HEK293T (cell line): ENCODE data around the gene HERC3.

ENCODE experiments used
- CTCF ChIA-PET: fragments of 350-600 bp; formaldehyde crosslinking; extraction: SDS; loops from one replicate; lab custom pipeline; 2021; ENCODE audit warnings: antibody characterized with exemption, inconsistent platforms; lab: Yijun Ruan, JAX
- POLR2A ChIA-PET: fragments of 350-600 bp; formaldehyde crosslinking; extraction: SDS; loops from one replicate; lab custom pipeline; 2020; ENCODE audit warnings: antibody characterized with exemption, inconsistent platforms; lab: Yijun Ruan, JAX
- DNase-seq: peaks from one replicate; pipeline ENCODE4 v3.0.0; 2012; ENCODE audit warnings: mixed read lengths; ENCODE audit errors: extremely low spot score
- ARNT ChIP-seq: fragments of 450-650 bp; IDR thresholded peaks from 2 replicates; pipeline ENCODE4 v1.6.1; 2017; ENCODE audit warnings: mild to moderate bottlenecking
- BHLHE40 ChIP-seq: fragments of 450-650 bp; IDR thresholded peaks from 2 replicates; pipeline ENCODE4 v1.6.1; 2016; ENCODE audit warnings: mild to moderate bottlenecking, moderate library complexity, borderline replicate concordance
- CTBP1 ChIP-seq: fragments of 450-650 bp; IDR thresholded peaks from 2 replicates; pipeline ENCODE4 v1.6.1; 2016; ENCODE audit warnings: borderline replicate concordance
- ELF4 ChIP-seq: fragments of 450-650 bp; IDR thresholded peaks from 2 replicates; pipeline ENCODE4 v1.6.1; 2017; ENCODE audit warnings: antibody characterized with exemption
- FOXA1 ChIP-seq: fragments of 450-650 bp; IDR thresholded peaks from 2 replicates; pipeline ENCODE4 v1.6.1; 2016; ENCODE audit warnings: mild to moderate bottlenecking
- FOXK2 ChIP-seq: fragments of 450-650 bp; IDR thresholded peaks from 2 replicates; pipeline ENCODE4 v1.6.1; 2016; ENCODE audit warnings: mild to moderate bottlenecking
- FOXM1 ChIP-seq: fragments of 450-650 bp; IDR thresholded peaks from 2 replicates; pipeline ENCODE4 v1.6.1; 2017; ENCODE audit warnings: mild to moderate bottlenecking, borderline replicate concordance
- HDGF ChIP-seq: fragments of 450-650 bp; IDR thresholded peaks from 2 replicates; pipeline ENCODE4 v1.6.1; 2017; ENCODE audit warnings: antibody characterized with exemption, borderline replicate concordance
- L3MBTL2 ChIP-seq: fragments of 450-650 bp; conservative IDR thresholded peaks from 2 replicates; pipeline ENCODE4 v1.6.1; 2016; ENCODE audit warnings: mild to moderate bottlenecking
- LEF1 ChIP-seq: fragments of 450-650 bp; IDR thresholded peaks from 2 replicates; pipeline ENCODE4 v1.6.1; 2017; ENCODE audit warnings: mild to moderate bottlenecking, borderline replicate concordance
- NFRKB ChIP-seq: fragments of 450-650 bp; IDR thresholded peaks from 2 replicates; pipeline ENCODE4 v1.6.1; 2016; ENCODE audit warnings: mild to moderate bottlenecking, moderate library complexity
- SP1 ChIP-seq: fragments of 450-650 bp; IDR thresholded peaks from 2 replicates; pipeline ENCODE4 v1.6.1; 2017
- SUZ12 ChIP-seq: fragments of 450-650 bp; IDR thresholded peaks from 2 replicates; pipeline ENCODE4 v1.6.1; 2016; ENCODE audit warnings: mild to moderate bottlenecking
- TARDBP ChIP-seq: fragments of 450-650 bp; IDR thresholded peaks from 2 replicates; pipeline ENCODE4 v1.6.1; 2016
- ZNF384 ChIP-seq: fragments of 450-650 bp; IDR thresholded peaks from 2 replicates; pipeline ENCODE4 v1.6.1; 2016
- TF ChIP-seq, protein P1 (sequence below): fragments of 450-650 bp; IDR thresholded peaks from 2 replicates; pipeline ENCODE4 v1.6.1; 2016

HERC3 gene

GRCh38 chr4:88623097-88623496 is 30.8 kb downstream of the HERC3 start:
- ChIA-PET CTCF (no interaction called here), POLR2A (interaction anchor here (0.6 kb wide), 1 partner anchor 419 kb away, joined by 3 read pairs; no protein-coding TSS in a partner anchor)
- DNase-seq = no peak
- no peak for TF ChIP-seq HDGF
- no peak for TF ChIP-seq ELF4
- TF ChIP-seq BHLHE40 = no peak
- TF ChIP-seq FOXM1 = no peak
- TF ChIP-seq FOXA1 = no peak
- TF ChIP-seq L3MBTL2 = no peak
- TF ChIP-seq ZNF384 = no peak
- TF ChIP-seq ARNT = no peak
- TF ChIP-seq NFRKB = no peak
- no peak for TF ChIP-seq CTBP1
- TF ChIP-seq, protein P1, sequence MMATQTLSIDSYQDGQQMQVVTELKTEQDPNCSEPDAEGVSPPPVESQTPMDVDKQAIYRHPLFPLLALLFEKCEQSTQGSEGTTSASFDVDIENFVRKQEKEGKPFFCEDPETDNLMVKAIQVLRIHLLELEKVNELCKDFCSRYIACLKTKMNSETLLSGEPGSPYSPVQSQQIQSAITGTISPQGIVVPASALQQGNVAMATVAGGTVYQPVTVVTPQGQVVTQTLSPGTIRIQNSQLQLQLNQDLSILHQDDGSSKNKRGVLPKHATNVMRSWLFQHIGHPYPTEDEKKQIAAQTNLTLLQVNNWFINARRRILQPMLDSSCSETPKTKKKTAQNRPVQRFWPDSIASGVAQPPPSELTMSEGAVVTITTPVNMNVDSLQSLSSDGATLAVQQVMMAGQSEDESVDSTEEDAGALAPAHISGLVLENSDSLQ = no peak
- TF ChIP-seq SUZ12 = no peak
- no peak for TF ChIP-seq FOXK2
- no peak for TF ChIP-seq SP1
- TF ChIP-seq LEF1 = no peak
- TF ChIP-seq TARDBP = no peak

- ChIA-PET CTCF (no interaction called here), POLR2A (no interaction called here)
- DNase-seq = no peak
- TF ChIP-seq FOXM1 (no peak), ZNF384 (no peak), ELF4 (no peak), SUZ12 (no peak), SP1 (no peak), TARDBP (no peak), HDGF (no peak), NFRKB (no peak), FOXK2 (no peak), ARNT (no peak), LEF1 (no peak), BHLHE40 (no peak), FOXA1 (no peak), L3MBTL2 (no peak), CTBP1 (no peak)
- TF ChIP-seq, protein P1 = no peak
Measured at GRCh38 chr4:88628746-88629145, 36.5 kb downstream of the HERC3 start.

DNA sequence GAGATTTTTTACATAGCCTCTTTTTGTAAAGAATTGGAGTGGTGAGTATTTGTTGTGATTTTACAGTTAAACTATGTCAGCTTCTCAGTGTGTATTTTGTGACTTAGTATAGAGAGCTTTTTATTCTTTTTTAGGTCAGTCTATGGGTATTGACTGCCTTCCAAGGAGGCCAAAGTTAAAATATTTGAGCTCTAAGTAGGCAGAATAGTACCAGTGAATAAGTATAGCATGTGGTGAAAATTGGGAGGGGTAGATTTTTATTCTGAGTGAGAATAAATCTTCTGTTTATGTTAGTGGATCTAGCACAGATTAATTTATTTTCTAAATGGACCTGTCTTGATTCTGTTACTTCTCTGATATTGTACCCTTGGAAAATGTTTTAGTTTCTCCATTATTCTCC is 37.5 kb downstream of the HERC3 start:
- TF ChIP-seq BHLHE40 = no peak
- TF ChIP-seq ZNF384 = no peak
- ChIA-PET CTCF (no interaction called here), POLR2A (no interaction called here)
- DNase-seq = no peak

- TF ChIP-seq CTBP1 = no peak
- no peak for TF ChIP-seq FOXK2
- no peak for TF ChIP-seq SUZ12
- no peak for TF ChIP-seq FOXM1
- no peak for TF ChIP-seq FOXA1
- no peak for TF ChIP-seq BHLHE40
- no peak for TF ChIP-seq L3MBTL2
- TF ChIP-seq SP1 = no peak
- no peak for TF ChIP-seq HDGF
- TF ChIP-seq ZNF384 = no peak
- TF ChIP-seq ARNT = no peak
- no peak for TF ChIP-seq LEF1
- TF ChIP-seq, protein P1 = no peak
- no peak for TF ChIP-seq NFRKB
- no peak for TF ChIP-seq TARDBP
- no peak for DNase-seq
- POLR2A ChIA-PET = no interaction called here
- CTCF ChIA-PET = no interaction called here
Measured at GRCh38 chr4:88630756-88631155, 38.5 kb downstream of the HERC3 start.

DNA sequence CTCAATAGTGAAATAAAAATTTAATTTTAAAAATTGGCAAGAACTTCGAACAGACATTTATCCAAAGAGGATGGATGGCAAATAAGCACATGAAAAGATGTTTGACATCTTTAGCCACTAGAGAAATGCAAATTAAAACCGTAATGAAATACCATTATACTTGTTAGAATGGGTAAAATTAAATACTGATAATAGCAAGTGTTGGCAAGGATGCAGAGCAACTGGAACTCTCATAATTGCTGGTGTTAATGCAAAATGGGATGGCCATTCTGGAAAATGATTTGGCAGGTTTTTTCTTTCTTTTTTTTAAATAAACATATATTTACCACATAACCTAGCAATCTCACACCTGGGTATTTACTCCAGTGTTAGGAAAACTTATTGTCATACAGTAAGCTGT is 51.7 kb downstream of the HERC3 start:
- POLR2A ChIA-PET = no interaction called here
- no peak for DNase-seq
- CTCF ChIA-PET = no interaction called here
- TF ChIP-seq, protein P1 = no peak
- TF ChIP-seq ZNF384 (no peak), FOXA1 (no peak), FOXK2 (no peak), BHLHE40 (no peak), HDGF (no peak), FOXM1 (no peak), L3MBTL2 (no peak), SP1 (no peak), LEF1 (no peak), TARDBP (no peak), NFRKB (no peak)

GRCh38 chr4:88645994-88646393 is 53.7 kb downstream of the HERC3 start:
- TF ChIP-seq CTBP1 (no peak), FOXA1 (no peak), ELF4 (no peak), SUZ12 (no peak), FOXM1 (no peak), SP1 (no peak), HDGF (no peak), LEF1 (no peak), ARNT (no peak), NFRKB (no peak)
- TF ChIP-seq, protein P1 = no peak
- CTCF ChIA-PET = no interaction called here
- POLR2A ChIA-PET = no interaction called here

More at GRCh38 chr4:88645994-88646393, 53.7 kb downstream of the HERC3 start:
- DNase-seq = no peak
